Measurements from ENCODE around the gene MRPL58. TPM values are rescaled to one million over a fixed set of nuclear protein-coding genes. Genes with fewer than 3 reads are reported as not detected.

The MRPL58 gene
- total RNA-seq, 1 donor from 2014 or later = 31.8 TPM

- Mint-ChIP-seq H3K36me3 (ENCODE audit: low read depth) (no peaks in the 10 kb centered on the region), H3K4me3 (peak overlapping the region; percentile 71), H3K9me3 (no peaks in the 10 kb centered on the region), H3K4me1 (peaks cover 12% of the 10 kb centered on the region), H3K27me3 (peaks cover 4% of the 10 kb centered on the region), H3K27ac (no peak overlapping the region)
- intact Hi-C loops (cut with micrococcal nuclease) = loop anchor here (1.0 to 2.0 kb wide), 4 partner anchors 16 to 59 kb away; partner anchors contain the start of genes ATP5PD, HID1, KCTD2 and MRPL58
- POLR2A ChIA-PET = interaction anchor here (0.8 to 2.9 kb wide), 3 partner anchors 24 to 301 kb away, joined by 3 to 23 read pairs (median 3); partner anchors contain the start of genes MRPL58 and SLC25A19
- no peak for TF ChIP-seq CTCF (IDR thresholded peaks at IDR 0.05)
- DNase-seq (no peak), ATAC-seq (ENCODE audit: low read depth) (peak; percentile 46)
- CTCF ChIA-PET = interaction anchor here (0.7 to 2.0 kb wide), 7 partner anchors 9 to 193 kb away, joined by 3 to 9 read pairs (median 3); partner anchors contain the start of genes HID1, MRPL58 and NT5C
Observed at GRCh38 chr17:74987909-74988711, 24.4 kb upstream of the MRPL58 start.

- DNase-seq (no peak), ATAC-seq (ENCODE audit: low read depth) (no peak)
- POLR2A ChIA-PET = interaction anchor here (0.5 to 1.1 kb wide), 5 partner anchors 19 to 394 kb away, joined by 3 to 6 read pairs (median 3); partner anchors contain the start of gene MRPL58
- intact Hi-C loops (cut with micrococcal nuclease) = no loop called here
- TF ChIP-seq CTCF (IDR thresholded peaks at IDR 0.05) = no peak
- peaks cover 12% of the 10 kb centered on the region for H3K4me1 Mint-ChIP-seq
- CTCF ChIA-PET = no interaction called here
- H3K4me3 Mint-ChIP-seq = no peak overlapping the region
- H3K36me3 Mint-ChIP-seq (ENCODE audit: low read depth) = no peaks in the 10 kb centered on the region
- H3K27me3 Mint-ChIP-seq = peaks cover 4% of the 10 kb centered on the region
- no peak overlapping the region for H3K27ac Mint-ChIP-seq
- no peaks in the 10 kb centered on the region for H3K9me3 Mint-ChIP-seq
Observed at GRCh38 chr17:74990581-74991105, 21.8 kb upstream of the MRPL58 start.

- TF ChIP-seq CTCF (IDR thresholded peaks at IDR 0.05) = no peak
- intact Hi-C loops (cut with micrococcal nuclease) = no loop called here
- H3K36me3 Mint-ChIP-seq (ENCODE audit: low read depth) = no peaks in the 10 kb centered on the region
- peaks cover 1% of the 10 kb centered on the region for H3K27me3 Mint-ChIP-seq
- DNase-seq (no peak), ATAC-seq (ENCODE audit: low read depth) (no peak)
- ChIA-PET POLR2A (interaction anchor here (0.7 to 1.0 kb wide), 2 partner anchors 9 to 21 kb away, joined by 3 read pairs; no protein-coding TSS in a partner anchor), CTCF (interaction anchor here (1.2 kb wide), 1 partner anchor 30 kb away, joined by 4 read pairs; no protein-coding TSS in a partner anchor)
- H3K4me1 Mint-ChIP-seq = peaks cover 4% of the 10 kb centered on the region
- no peak overlapping the region for H3K4me3 Mint-ChIP-seq
- H3K27ac Mint-ChIP-seq = no peak overlapping the region
- no peaks in the 10 kb centered on the region for H3K9me3 Mint-ChIP-seq
Observed at GRCh38 chr17:74992223-74992622, 20.2 kb upstream of the MRPL58 start.

- H3K27ac Mint-ChIP-seq = no peak overlapping the region
- no peaks in the 10 kb centered on the region for H3K4me1 Mint-ChIP-seq
- ChIA-PET POLR2A (no interaction called here), CTCF (no interaction called here)
- no peaks in the 10 kb centered on the region for H3K27me3 Mint-ChIP-seq
- TF ChIP-seq CTCF (IDR thresholded peaks at IDR 0.05) = no peak
- DNase-seq = no peak
- no peaks in the 10 kb centered on the region for H3K36me3 Mint-ChIP-seq (ENCODE audit: low read depth)
- intact Hi-C loops (cut with micrococcal nuclease) = no loop called here
- no peak for ATAC-seq (ENCODE audit: low read depth)
- H3K4me3 Mint-ChIP-seq = no peak overlapping the region
- no peaks in the 10 kb centered on the region for H3K9me3 Mint-ChIP-seq
Observed at GRCh38 chr17:74994440-74994839, 18.0 kb upstream of the MRPL58 start.

GRCh38 chr17:74995847-74996246 is 16.6 kb upstream of the MRPL58 start:
- no peak for DNase-seq
- H3K4me1 Mint-ChIP-seq = no peaks in the 10 kb centered on the region
- no peak overlapping the region for H3K4me3 Mint-ChIP-seq
- no peak overlapping the region for H3K27ac Mint-ChIP-seq
- no peaks in the 10 kb centered on the region for H3K36me3 Mint-ChIP-seq (ENCODE audit: low read depth)
- H3K9me3 Mint-ChIP-seq = no peaks in the 10 kb centered on the region
- intact Hi-C loops (cut with micrococcal nuclease) = no loop called here
- CTCF ChIA-PET = interaction anchor here (1.4 kb wide), 1 partner anchor 35 kb away, joined by 3 read pairs; no protein-coding TSS in a partner anchor
- POLR2A ChIA-PET = no interaction called here
- TF ChIP-seq CTCF (IDR thresholded peaks at IDR 0.05) = no peak
- H3K27me3 Mint-ChIP-seq = no peaks in the 10 kb centered on the region
- ATAC-seq (ENCODE audit: low read depth) = no peak
